Esophagus muscularis mucosa (tissue), 4 donors: ENCODE measurements around the gene SRSF6. TPM values are rescaled to one million over a fixed set of nuclear protein-coding genes. Genes with fewer than 3 reads are reported as not detected.
"Not testable (repeated sequence)": the region's sequence is repeated elsewhere in the genome, so short reads cannot be mapped to it uniquely, and the experiment has no call there.

Experiments used
- DNase-seq: peaks from one replicate; pipeline ENCODE4 v3.0.0-alpha.2; 2017; ENCODE audit errors: extremely low spot score
- H3K27ac ChIP-seq, 4 donors: fragments of 200-600 bp; sonication (generic); replicated peaks in 1 of 4; 1 replicate in 3 of 4; 2 replicates in 1 of 4; pipeline ENCODE4 v1.5.1; 2016 to 2019; ENCODE audit warnings: mild to moderate bottlenecking in 1 of 4
- H3K27me3 ChIP-seq, 4 donors: fragments of 200-600 bp; sonication (generic); one replicate each; pipeline versions ENCODE4 v1.5.1 to v1.6.0; 2016 to 2019
- H3K36me3 ChIP-seq, 4 donors: fragments of 200-600 bp; sonication (generic); one replicate each; pipeline ENCODE4 v1.5.1; 2016 to 2019
- H3K4me1 ChIP-seq, 4 donors: fragments of 200-600 bp; sonication (generic); one replicate each; pipeline ENCODE4 v1.5.1; 2016 to 2019
- H3K4me3 ChIP-seq, 4 donors: fragments of 200-600 bp; sonication (generic); 1 replicate in 2 of 4; 2 replicates in 2 of 4; pipeline ENCODE4 v1.5.1; 2016 to 2019; ENCODE audit warnings: mild to moderate bottlenecking in 4 of 4, moderate library complexity in 1 of 4
- H3K9me3 ChIP-seq, 4 donors: fragments of 200-600 bp; sonication (generic); 1 replicate in 3 of 4; 2 replicates in 1 of 4; pipeline ENCODE4 v1.5.1; 2016 to 2019
- CTCF ChIP-seq, 3 experiments: fragments of 200-600 bp in 2 of 3; fragments of 450-650 bp in 1 of 3; sonication (generic) in 2 of 3; IDR thresholded peaks; one replicate each; pipeline ENCODE4 v1.5.1; 2017 to 2019; ENCODE audit warnings: antibody characterized with exemption in 3 of 3, mild to moderate bottlenecking in 2 of 3, moderate library complexity in 1 of 3
- EP300 ChIP-seq: sonication (generic); formaldehyde crosslinking; IDR thresholded peaks from one replicate; pipeline ENCODE4 v1.6.1; 2017; ENCODE audit warnings: antibody characterized with exemption
- POLR2A ChIP-seq: fragments of 450-650 bp; IDR thresholded peaks from one replicate; pipeline ENCODE4 v1.6.1; 2017; ENCODE audit warnings: antibody characterized with exemption, moderate library complexity, mild to moderate bottlenecking, low read depth
- POLR2AphosphoS5 ChIP-seq, 2 donors: sonication (generic); formaldehyde crosslinking; IDR thresholded peaks; one replicate each; pipeline ENCODE4 v1.6.1; 2017; ENCODE audit warnings: antibody characterized with exemption in 2 of 2
- WGBS: methylation state at CpG from one replicate; pipeline ENCODE4 v1.1.5; 2018; 5-methylcytosine and 5-hydroxymethylcytosine counted together
- intact Hi-C: fragments of 100-400 bp; cut with DNase I; formaldehyde crosslinking; loops from one replicate; pipeline ENCODE4 v1.15.1; 2023
- total RNA-seq, 4 donors: library from RNA; depleted of rRNA; stranded (reverse); fragments of >200 nt; gene quantifications; one replicate each; pipeline versions ENCODE4 v1.1.0 to v1.2.1, GENCODE V29; 2016

The SRSF6 gene
- total RNA-seq, 4 donors from 2014 or later: 22.4 to 46.1 (median 25.3) TPM

- Histone ChIP-seq H3K4me3 (no peak overlapping the region), H3K27ac (no peak overlapping the region), H3K36me3 (no peaks in the 10 kb centered on the region), H3K9me3 (no peaks in the 10 kb centered on the region), H3K4me1 (peaks cover 7 to 17% (median 11%) of the 10 kb centered on the region in 4 donors), H3K27me3 (peaks cover 0 to 25% (median 3%) of the 10 kb centered on the region in 4 donors)
- intact Hi-C loops: loop anchor here (10.0 kb wide), 1 partner anchor 132 kb away; no protein-coding TSS in a partner anchor
- 87% methylated on average over 15 of the region's 15 CpGs for WGBS
- no peak for DNase-seq
- TF ChIP-seq POLR2AphosphoS5 (IDR thresholded peaks at IDR 0.05) (no peak), EP300 (no peak)
These were observed 5.1 kb upstream of the SRSF6 start for GRCh38 chr20:43452404-43453126.

GRCh38 chr20:43456252-43456651, 1.4 kb upstream of the SRSF6 start:
- DNase-seq, H3K9me3 ChIP-seq, H3K27me3 ChIP-seq, H3K4me3 ChIP-seq: not testable (repeated sequence)
- intact Hi-C loops: loop anchor here (10.0 kb wide), 1 partner anchor 129 kb away; no protein-coding TSS in a partner anchor
- WGBS: 84% methylated on average over 8 of the region's 8 CpGs
- H3K4me1 ChIP-seq: peaks cover 11 to 27% (median 22%) of the 10 kb centered on the region in 4 donors
- H3K27ac ChIP-seq: peak overlapping the region in 1 of 4 donors; percentile 99
- peaks cover 16 to 23% (median 20%) of the 10 kb centered on the region in 4 donors for H3K36me3 ChIP-seq

- Histone ChIP-seq H3K4me3 (peak overlapping the region; percentile 78 to 96 (median 92)), H3K4me1 (peaks cover 15 to 32% (median 25%) of the 10 kb centered on the region in 4 donors), H3K9me3 (no peaks in the 10 kb centered on the region), H3K27ac (peak overlapping the region; percentile 99 to 100 (median 100)), H3K36me3 (peaks cover 16 to 31% (median 23%) of the 10 kb centered on the region in 4 donors), H3K27me3 (peaks cover 0 to 6% (median 0%) of the 10 kb centered on the region in 4 donors)
- DNase-seq: peak; percentile 99
- intact Hi-C loops: loop anchor here (10.0 kb wide), 1 partner anchor 128 kb away; no protein-coding TSS in a partner anchor
- WGBS: 1% methylated on average over 38 of the region's 53 CpGs
- TF ChIP-seq CTCF (IDR thresholded peaks at IDR 0.05) (no peak), EP300 (no peak), POLR2A (no peak), POLR2AphosphoS5 (IDR thresholded peaks at IDR 0.05) (no peak)
These were observed 672 bp upstream of the SRSF6 start for GRCh38 chr20:43456809-43457639.

GRCh38 chr20:43458422-43458924, 777 bp downstream of the SRSF6 start:
- no peaks in the 10 kb centered on the region for H3K9me3 ChIP-seq
- WGBS: 0% methylated on average over 19 of the region's 41 CpGs
- H3K36me3 ChIP-seq: peaks cover 22 to 45% (median 36%) of the 10 kb centered on the region in 4 donors
- peaks cover 16 to 46% (median 39%) of the 10 kb centered on the region in 4 donors for H3K4me1 ChIP-seq
- peak overlapping the region; percentile 99 to 100 (median 100) for H3K27ac ChIP-seq
- intact Hi-C loops: loop anchor here (10.0 kb wide), 1 partner anchor 126 kb away; no protein-coding TSS in a partner anchor
- H3K27me3 ChIP-seq: peaks cover 0 to 6% (median 0%) of the 10 kb centered on the region in 4 donors
- H3K4me3 ChIP-seq: peak overlapping the region; percentile 78 to 96 (median 92)
- TF ChIP-seq POLR2AphosphoS5 (IDR thresholded peaks at IDR 0.05) (no peak), POLR2A (no peak), EP300 (no peak), CTCF (IDR thresholded peaks at IDR 0.05) (no peak)
- DNase-seq: no peak

GRCh38 chr20:43459022-43459942, 1.6 kb downstream of the SRSF6 start:
- no peak for DNase-seq
- peak overlapping the region; percentile 78 to 96 (median 92) for H3K4me3 ChIP-seq
- no peak for TF ChIP-seq CTCF (IDR thresholded peaks at IDR 0.05)
- TF ChIP-seq POLR2AphosphoS5 (IDR thresholded peaks at IDR 0.05): no peak
- no peak for TF ChIP-seq POLR2A
- no peak for TF ChIP-seq EP300
- peaks cover 22 to 53% (median 42%) of the 10 kb centered on the region in 4 donors for H3K36me3 ChIP-seq
- H3K27ac ChIP-seq: peak overlapping the region; percentile 99 to 100 (median 100)
- H3K4me1 ChIP-seq: peaks cover 16 to 50% (median 40%) of the 10 kb centered on the region in 4 donors
- WGBS: 60% methylated on average over 12 of the region's 12 CpGs
- peaks cover 0 to under 1% (median 0%) of the 10 kb centered on the region in 4 donors for H3K27me3 ChIP-seq
- intact Hi-C loops: loop anchor here (10.0 kb wide), 1 partner anchor 126 kb away; no protein-coding TSS in a partner anchor
- H3K9me3 ChIP-seq: no peaks in the 10 kb centered on the region
